ENCODE results near the gene PCK1. TPM values are rescaled to one million over a fixed set of nuclear protein-coding genes. Genes with fewer than 3 reads are reported as not detected.

The PCK1 gene
- total RNA-seq, 1 experiment from 2014 or later, result not detected

DNA sequence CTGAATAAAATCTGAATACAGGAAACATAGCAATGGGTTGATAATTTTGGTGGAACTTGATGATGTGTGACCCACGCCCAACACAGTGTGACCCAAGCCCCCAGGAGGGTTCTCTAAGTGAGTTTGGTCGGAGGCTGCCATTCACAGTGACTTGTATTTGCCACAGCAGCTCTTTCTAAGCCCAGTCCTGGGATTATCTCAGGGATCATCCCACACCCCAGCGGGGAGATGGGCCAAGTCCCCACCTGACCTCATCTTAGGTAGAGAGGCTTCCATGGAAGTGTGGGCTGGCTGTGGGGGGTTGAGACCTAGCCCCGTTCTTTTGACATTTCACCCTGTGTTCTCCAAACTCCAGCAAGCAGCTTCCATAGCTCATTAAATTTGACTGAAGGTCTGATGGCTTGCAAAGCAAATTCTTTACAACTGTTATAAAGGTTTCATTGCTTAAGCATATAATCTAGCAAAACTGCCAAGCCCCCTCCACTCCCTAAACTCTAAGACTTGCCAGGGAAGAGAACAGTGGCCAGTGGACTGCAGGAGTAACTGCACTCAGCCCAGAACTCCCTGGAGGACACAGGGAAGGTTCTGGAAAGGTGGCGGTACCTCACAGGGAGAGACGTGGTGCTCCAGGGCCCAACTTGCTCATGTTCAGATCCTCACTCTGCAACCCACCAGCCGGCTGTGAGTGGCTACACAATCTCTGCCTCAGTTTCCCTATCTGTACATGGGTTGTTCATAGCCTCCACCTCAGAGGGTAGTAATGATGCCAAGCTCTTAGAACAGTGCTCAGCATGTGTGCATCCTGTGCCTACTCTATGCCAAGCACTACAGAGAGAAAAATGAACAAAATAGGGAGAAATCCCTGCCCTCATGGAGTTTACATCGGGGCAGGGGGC lies 1.0 kb upstream of the PCK1 start:
- DNase-seq (ENCODE audit: low read depth), result no peak

DNA sequence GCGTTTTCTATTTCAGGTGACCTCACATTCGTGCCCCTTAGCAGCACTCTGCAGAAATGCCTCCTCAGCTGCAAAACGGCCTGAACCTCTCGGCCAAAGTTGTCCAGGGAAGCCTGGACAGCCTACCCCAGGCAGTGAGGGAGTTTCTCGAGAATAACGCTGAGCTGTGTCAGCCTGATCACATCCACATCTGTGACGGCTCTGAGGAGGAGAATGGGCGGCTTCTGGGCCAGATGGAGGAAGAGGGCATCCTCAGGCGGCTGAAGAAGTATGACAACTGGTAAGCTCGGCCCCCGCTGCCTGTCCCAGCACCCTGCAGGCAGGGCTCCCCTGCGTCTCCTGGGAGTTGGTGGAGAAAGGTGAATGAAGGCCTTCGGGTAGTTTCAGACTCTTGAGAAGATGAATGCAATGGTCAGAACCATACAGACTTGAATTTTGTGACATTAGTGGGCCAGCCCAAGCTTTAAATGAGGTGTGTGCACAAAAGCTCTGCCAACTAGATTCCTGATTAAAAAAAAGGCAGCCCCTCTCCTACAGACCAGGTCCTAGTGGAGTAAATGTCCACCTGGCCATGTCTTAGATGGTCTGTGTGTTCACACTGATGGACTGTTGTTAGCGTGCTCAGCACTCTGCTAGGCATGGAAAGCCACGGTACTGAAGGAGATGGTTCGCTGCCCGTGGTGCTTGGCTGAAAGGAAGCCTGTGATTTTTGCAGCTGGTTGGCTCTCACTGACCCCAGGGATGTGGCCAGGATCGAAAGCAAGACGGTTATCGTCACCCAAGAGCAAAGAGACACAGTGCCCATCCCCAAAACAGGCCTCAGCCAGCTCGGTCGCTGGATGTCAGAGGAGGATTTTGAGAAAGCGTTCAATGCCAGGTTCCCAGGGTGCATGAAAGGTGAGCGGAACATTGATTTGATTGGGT lies 708 bp downstream of the PCK1 start:
- no peak for DNase-seq (ENCODE audit: low read depth)

DNA sequence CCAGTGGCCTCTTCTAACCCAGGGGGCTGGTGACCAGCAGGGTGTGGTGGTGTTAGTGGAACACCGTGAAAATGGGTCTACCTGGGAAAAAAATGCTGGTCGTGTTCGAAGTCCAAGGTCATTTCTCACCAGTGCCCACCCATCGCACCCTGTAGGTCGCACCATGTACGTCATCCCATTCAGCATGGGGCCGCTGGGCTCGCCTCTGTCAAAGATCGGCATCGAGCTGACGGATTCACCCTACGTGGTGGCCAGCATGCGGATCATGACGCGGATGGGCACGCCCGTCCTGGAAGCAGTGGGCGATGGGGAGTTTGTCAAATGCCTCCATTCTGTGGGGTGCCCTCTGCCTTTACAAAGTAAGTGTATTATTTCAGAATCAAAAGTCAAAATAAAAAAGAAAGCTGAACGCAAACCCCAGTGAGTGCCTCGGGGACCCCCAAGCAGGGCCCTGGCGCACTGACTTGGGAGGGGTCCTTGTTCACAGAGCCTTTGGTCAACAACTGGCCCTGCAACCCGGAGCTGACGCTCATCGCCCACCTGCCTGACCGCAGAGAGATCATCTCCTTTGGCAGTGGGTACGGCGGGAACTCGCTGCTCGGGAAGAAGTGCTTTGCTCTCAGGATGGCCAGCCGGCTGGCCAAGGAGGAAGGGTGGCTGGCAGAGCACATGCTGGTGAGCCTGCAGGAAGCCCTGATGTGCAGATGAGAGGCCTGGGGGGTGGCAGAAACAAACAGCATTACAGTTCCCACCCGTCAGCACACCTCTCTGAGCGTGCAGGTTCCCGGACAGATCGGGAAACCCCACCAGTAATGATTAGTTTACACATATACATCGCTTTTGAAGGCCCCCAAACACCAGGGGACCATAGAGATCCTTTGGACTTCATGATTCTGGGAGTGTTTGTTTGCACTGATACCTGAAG lies 1.9 kb downstream of the PCK1 start:
- no peak for DNase-seq (ENCODE audit: low read depth)

DNA sequence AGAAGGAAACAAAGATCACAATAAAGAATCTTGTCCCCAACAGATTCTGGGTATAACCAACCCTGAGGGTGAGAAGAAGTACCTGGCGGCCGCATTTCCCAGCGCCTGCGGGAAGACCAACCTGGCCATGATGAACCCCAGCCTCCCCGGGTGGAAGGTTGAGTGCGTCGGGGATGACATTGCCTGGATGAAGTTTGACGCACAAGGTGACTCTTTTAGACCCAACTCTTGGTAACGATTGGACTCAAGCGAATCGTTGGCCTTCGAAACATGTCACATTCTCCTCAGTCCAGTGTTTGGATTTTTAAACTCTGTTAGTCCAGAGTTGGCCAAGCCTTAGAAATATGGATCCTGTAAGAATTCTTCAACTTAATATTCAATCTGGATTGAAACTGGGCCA lies 2.6 kb downstream of the PCK1 start:
- DNase-seq (ENCODE audit: low read depth), result no peak

DNA sequence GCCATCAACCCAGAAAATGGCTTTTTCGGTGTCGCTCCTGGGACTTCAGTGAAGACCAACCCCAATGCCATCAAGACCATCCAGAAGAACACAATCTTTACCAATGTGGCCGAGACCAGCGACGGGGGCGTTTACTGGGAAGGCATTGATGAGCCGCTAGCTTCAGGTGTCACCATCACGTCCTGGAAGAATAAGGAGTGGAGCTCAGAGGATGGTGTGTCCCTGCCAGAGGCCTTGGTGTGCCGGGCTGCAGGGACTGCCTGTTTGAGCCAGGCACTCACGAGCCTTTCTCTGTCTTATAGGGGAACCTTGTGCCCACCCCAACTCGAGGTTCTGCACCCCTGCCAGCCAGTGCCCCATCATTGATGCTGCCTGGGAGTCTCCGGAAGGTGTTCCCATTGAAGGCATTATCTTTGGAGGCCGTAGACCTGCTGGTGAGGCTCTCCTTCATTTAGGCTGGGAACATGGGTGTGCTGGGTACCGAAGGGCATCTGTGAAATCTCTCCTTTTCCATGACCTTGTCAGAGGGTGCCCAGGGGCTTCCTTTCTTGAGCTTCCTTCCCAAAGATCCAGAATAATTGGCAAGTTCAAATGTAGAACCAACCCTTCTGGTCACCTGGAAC lies 3.4 kb downstream of the PCK1 start:
- no peak for DNase-seq (ENCODE audit: low read depth)

DNA sequence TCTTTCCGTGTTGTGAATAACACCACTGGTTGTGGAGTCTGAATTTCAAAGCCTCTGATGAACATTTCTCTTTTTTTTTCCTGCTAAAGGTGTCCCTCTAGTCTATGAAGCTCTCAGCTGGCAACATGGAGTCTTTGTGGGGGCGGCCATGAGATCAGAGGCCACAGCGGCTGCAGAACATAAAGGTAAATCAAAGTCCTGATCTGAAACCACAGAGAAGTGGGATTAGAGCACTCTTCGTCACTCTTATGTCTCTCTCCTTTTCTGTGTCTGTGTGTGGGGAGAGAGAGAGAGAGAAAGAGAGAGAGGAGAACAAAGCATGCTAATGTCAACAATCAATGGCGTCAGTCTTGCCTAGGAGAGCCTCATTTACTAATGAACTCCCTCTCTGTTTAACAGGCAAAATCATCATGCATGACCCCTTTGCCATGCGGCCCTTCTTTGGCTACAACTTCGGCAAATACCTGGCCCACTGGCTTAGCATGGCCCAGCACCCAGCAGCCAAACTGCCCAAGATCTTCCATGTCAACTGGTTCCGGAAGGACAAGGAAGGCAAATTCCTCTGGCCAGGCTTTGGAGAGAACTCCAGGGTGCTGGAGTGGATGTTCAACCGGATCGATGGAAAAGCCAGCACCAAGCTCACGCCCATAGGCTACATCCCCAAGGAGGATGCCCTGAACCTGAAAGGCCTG lies 4.2 kb downstream of the PCK1 start:
- DNase-seq (ENCODE audit: low read depth), result no peak

DNA sequence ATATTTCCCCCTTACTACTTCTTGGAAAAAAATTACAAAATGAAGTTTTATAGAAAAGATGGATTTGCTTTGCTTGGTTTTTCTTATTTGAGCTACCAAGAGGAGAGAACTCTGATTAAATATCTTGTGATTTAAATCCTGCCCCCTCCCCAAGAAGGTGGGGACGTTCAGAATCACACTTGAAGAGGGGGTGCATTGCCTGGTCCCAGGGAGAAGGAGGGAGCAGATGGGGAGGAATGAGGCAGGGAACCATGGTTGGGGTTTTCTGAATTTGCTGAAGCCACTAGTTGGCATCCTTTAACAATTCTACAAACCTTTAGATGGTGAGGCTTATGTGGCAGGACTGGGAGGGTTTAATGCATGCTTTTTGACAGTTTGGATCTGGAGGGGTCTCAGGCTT lies 5.5 kb downstream of the PCK1 start:
- DNase-seq (ENCODE audit: low read depth), result no peak

DNA sequence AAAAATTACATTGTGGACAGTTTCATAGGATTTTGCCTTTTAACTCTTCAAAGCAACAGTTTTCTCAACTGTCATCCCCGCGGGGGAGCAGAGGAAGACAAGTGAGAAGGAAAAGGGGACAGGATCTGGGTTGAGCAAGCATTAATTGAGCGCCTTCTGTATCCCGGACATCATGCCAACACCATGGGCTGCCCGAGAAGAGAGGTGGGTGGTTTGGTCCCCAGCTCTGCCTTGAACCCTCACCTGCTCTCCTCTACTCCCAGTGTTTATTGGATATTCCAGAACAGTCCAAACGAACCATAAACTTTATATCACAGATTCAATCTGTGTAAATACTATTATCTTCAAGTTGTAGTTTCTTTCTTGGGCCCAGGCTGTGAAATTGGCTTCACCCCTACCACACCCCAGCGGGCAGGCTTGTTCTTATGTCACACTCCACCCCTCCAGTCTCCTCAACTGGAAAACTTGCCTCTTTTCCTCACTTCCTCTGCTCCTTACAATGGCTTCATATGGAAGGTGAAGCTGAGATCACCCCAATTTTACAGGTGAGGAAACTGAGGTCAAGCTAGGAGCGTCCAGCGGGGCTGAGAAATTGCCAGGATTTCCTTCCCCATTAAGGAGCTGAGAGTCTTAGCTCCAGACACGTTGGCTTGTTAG lies 6.0 kb downstream of the PCK1 start:
- no peak for DNase-seq (ENCODE audit: low read depth)

DNA sequence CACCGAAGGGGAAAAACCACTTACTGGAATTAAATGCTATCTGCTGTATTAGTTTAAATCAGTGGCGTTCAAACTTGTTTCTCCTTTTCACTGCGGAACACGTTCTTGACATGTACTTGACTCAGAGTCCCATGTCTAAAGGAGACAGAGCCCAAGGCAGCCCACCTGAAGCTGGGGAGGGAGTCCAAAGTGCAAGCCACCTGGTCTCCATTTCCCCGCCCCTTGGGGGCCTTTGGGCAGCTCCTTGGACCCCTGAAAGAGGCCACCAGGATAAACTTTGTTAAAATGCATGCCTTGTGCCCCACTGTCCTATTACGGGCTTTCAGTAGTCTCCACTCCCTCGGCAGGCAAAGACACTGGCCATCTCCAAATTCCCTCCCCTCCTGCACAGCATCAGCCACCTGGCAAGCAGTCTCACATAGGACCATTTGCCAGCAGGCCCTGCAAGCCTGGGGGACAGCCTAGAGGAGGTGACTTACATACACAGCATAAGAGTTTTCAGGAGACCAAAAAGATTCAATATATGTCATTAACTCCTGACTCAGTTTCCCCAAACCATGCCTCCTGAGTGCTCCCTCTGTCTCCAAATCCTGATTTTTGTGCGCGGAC lies 6.7 kb downstream of the PCK1 start:
- DNase-seq (ENCODE audit: low read depth), result no peak

DNA sequence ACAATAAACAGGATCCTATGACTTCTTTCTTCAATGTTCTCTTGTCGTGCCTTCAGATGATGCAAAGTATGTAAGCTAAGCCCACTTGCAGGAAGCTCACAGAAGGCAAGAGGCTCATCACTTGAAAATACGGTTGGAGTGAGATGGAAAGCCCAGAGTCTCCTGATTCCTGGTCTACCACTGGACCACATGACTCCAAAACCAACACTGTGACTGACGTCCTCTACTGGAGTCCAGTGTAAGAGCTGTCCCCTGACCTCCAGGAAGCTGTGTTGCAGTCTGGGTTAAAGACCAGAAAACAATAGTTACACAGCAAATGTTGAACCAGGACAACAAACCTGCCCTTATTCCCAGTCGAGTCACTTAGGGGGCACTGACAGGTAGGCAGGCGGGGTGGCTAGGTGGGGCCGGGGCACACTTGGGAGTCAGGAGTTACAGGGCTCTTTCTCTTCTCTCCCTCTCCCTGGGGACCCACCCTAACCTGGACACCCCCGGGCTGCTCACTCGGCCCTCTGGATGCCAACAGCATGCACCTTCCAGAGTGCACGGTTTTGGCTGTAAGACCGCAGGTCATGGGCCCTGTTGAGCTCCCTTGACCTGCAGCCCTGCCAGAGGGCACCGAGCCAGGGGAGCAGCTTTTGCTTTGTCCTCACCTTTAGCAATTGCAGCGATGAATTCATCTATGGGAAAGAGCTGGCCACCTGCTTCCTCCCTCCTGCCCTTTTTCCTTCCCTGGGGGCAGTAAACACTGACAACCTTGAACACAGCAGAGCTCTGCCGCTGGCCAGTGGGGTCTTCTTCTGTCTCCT lies 7.4 kb downstream of the PCK1 start:
- no peak for DNase-seq (ENCODE audit: low read depth)

DNA sequence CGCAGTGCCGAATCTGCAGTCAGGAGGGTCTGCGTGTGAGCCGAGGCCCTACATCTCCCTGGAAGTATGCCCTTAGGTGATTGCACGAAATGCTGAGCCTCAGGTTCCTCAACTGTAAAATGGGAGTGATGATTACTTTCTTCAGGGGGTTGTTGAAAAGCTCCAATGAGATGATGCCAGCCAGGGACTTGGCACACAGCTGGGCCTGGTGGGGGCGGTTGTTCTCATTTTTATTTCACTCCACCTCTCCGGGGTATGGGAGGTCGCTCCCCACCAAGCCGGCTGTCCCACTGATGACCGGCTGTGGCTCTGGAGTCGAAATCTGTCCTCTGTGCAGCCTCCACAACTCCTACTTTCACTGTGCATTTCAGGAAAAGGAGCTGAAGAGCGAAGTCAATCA lies 8.1 kb downstream of the PCK1 start:
- DNase-seq (ENCODE audit: low read depth), result no peak

DNA sequence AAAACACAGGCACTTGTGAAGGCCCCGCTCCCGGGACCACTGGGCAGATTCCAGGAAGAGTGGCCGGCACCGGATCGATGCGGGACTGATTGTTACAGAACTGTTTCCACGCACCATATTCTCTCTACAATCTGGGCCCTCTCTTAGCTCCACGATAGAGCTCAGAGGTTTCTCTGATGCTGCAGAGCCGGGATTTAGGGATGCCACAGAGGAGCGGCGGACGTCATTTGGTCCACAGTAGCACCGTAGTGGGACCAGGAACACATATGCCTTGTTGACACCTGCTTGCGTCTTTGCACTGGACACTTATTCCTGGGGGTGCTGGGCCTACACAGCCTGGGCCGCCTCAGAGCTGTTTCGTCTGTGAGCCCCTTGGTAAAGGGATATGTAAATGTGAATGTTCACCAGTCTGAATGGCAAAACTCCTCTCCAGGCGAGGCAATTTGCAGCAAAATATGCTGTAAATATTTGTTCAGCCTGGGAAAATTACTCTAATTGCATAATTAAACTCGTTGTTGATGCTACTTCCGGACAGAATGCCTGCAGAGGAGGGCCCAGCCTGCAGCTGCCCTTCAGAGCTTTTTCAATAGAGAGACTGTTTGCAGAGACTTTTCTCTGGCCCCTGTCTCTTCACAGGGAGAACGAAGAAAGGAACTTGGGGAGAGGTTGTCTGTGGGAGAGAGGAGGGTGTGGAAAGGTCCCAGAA lies 9.4 kb downstream of the PCK1 start:
- DNase-seq (ENCODE audit: low read depth), result no peak

DNA sequence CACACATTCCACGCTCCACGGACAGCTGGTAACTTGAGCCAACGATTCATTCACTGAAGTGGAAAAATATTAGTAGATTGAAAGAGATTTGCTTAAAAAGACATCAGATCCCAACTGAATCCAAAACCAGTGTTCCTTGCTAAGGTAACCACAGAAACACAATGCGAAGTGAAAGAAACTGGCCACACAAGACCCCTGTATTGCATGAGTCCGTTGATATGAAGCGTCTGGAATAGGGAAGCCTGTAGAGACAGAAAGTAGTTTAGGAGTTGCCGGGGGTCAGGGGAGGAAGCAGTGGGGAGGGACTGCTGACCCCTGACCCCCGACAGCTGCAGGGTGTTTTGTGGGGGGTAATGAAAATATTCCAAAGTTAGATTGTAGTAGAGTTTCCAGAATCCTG lies 10.0 kb downstream of the PCK1 start:
- no peak for DNase-seq (ENCODE audit: low read depth)

DNA sequence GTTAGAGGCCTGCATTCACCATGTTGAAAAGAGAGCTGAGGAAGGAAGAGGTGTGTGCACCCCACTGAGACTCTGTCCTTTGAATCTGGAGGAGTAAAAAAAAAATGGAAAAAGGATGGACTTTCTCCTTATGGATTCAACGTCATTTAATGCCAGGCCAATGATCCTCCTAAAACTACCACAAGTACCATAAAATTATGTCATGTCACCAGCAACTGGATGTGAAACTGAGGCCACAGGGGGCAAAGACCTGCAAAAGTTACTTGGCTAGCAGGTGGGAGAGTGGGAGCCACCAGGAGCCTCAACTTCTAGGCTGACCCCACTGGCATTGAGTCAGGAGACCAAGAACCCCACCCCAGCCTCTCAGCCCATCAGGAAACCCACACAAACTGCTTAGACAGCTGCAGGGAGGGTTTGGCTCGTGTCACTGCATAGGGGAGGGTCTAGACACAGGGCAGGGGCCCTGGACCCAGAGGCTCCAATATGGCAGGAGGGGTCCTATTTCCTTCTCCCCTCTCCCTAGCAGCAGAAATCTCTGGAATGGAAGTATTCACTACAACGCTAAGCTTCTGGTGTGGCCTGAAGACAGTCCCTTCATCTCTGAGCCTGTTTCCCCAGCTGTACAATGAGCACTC lies 11.0 kb downstream of the PCK1 start:
- DNase-seq (ENCODE audit: low read depth), result no peak

DNA sequence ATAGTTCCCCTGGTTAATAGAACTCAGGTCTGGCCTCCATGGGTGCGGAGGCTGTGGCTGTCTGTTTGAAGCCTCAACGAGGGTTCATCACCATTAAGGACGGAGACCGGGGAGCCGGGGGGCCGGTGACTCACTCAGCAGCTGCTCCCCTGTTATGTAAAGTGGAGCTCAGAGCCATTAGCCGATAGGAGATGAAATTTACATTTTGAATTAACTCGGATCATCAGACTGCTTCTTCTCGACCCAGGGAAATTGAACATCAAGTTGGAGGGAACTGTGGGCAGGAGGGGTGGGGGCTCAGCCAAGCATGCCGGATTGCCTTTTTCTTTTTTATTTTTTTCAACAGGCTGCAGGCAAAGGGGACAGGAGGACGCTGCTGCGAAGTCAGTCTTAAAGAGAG lies 12.3 kb downstream of the PCK1 start:
- DNase-seq (ENCODE audit: low read depth), result no peak

DNA sequence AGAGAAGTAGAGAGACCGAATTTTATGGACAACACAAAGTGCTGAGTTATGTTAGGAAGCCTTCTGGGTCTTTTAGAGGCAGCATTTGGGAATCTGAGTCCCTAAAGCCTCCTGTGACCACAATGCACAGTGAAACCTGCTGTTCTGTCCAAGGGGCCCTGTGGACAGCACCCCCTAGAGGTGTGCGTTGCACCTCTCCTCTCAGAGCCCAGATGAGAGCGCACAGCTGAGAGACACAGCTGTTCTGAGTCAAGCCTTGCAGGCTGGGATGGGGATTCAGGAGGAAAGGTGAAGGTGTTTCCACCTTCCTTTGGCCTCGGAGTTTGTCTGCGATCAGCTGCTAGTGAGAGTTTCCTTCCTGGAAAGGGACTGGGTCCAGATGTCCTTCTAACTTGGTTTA lies 13.0 kb downstream of the PCK1 start:
- DNase-seq (ENCODE audit: low read depth), result no peak

DNA sequence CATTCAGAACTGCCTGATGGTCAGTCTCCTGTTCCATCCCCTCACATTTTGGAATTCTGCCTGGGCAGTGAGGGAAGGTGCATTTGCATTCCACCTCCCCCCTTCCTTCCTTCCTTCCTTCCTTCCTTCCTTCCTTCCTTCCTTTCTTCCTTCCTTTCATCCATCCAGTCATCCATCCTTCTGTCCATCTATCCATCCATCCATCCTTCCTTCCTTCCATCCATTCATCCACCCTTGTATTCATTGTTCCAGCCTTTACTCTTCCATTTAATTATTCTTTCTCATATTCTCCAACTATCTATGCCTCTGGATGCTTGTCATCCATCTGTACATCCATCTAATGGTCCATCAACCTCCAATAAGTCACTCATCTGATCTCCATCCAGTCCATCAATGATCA lies 14.0 kb downstream of the PCK1 start:
- DNase-seq (ENCODE audit: low read depth), result no peak
